GM06990 (cell line): ENCODE measurements around the gene FGR.

Source experiments
- DNase-seq: peaks from one replicate; pipeline ENCODE4 v3.0.0-alpha.2; 2011; ENCODE audit not compliant: insufficient read length; ENCODE audit errors: extremely low read depth
- H3K27me3 ChIP-seq: replicated peaks from 2 replicates; pipeline ENCODE4 v1.6.0; 2011; ENCODE audit warnings: low read length; ENCODE audit not compliant: control insufficient read depth, insufficient read depth
- H3K36me3 ChIP-seq: 2 replicates; pipeline ENCODE4 v1.5.1; 2011; ENCODE audit warnings: low read length; ENCODE audit not compliant: control insufficient read depth, insufficient read depth
- H3K4me3 ChIP-seq: replicated peaks from 2 replicates; pipeline ENCODE4 v1.5.1; 2011; ENCODE audit warnings: low read depth, mild to moderate bottlenecking, control low read depth, low read length
- CTCF ChIP-seq: IDR thresholded peaks from 2 replicates; pipeline ENCODE4 v1.5.1; 2011; ENCODE audit warnings: low read length, control low read depth, mild to moderate bottlenecking, inconsistent platforms; ENCODE audit not compliant: insufficient read depth, poor library complexity, severe bottlenecking

FGR gene

GRCh38 chr1:27666791-27667254 is 31.8 kb upstream of the FGR start:
- no peak for DNase-seq
- TF ChIP-seq CTCF = no peak
- H3K27me3 ChIP-seq = no peaks in the 10 kb centered on the region
- no peak overlapping the region for H3K4me3 ChIP-seq
- H3K36me3 ChIP-seq = peaks cover 5% of the 10 kb centered on the region

- DNase-seq = no peak
- no peak overlapping the region for H3K4me3 ChIP-seq
- no peaks in the 10 kb centered on the region for H3K27me3 ChIP-seq
- H3K36me3 ChIP-seq = peaks cover 5% of the 10 kb centered on the region
- TF ChIP-seq CTCF = no peak
These were observed 31.3 kb upstream of the FGR start for GRCh38 chr1:27666294-27666693.

GRCh38 chr1:27665016-27665651 is 30.1 kb upstream of the FGR start:
- no peaks in the 10 kb centered on the region for H3K27me3 ChIP-seq
- DNase-seq = no peak
- no peak overlapping the region for H3K4me3 ChIP-seq
- no peak for TF ChIP-seq CTCF
- H3K36me3 ChIP-seq = peaks cover 5% of the 10 kb centered on the region

- no peak for DNase-seq
- no peaks in the 10 kb centered on the region for H3K27me3 ChIP-seq
- no peak for TF ChIP-seq CTCF
These were observed 29.3 kb upstream of the FGR start for GRCh38 chr1:27664291-27664690.

GRCh38 chr1:27662707-27663393 is 27.9 kb upstream of the FGR start:
- peak; percentile 87 for TF ChIP-seq CTCF
- Histone ChIP-seq H3K4me3 (no peak overlapping the region), H3K27me3 (no peaks in the 10 kb centered on the region), H3K36me3 (peaks cover 3% of the 10 kb centered on the region)
- DNase-seq = peak; percentile 81

More at GRCh38 chr1:27664291-27664690, 29.3 kb upstream of the FGR start:
- Histone ChIP-seq H3K36me3 (peaks cover 5% of the 10 kb centered on the region), H3K4me3 (no peak overlapping the region)
